HCT116 (cell line): ENCODE measurements around the gene AK5. TPM values are rescaled to one million over a fixed set of nuclear protein-coding genes. Genes with fewer than 3 reads are reported as not detected.

Experiments
- ATAC-seq: fragments of 200-7000 bp; cut with Tn5 transposase; 2 replicates; pipeline ENCODE4 v1.9.1; 2020; ENCODE audit warnings: mild to moderate bottlenecking, moderate library complexity
- BruUV-seq: library from RNA; stranded (reverse); fragments of 400-500 nt; replicated peaks from 2 replicates; lab custom pipeline; 2021; lab: Mats Ljungman, UMichigan
- CTCF ChIA-PET: fragments of 300-600 bp; sonication (Branson Sonifier 250); formaldehyde crosslinking; loops from one replicate; lab custom pipeline; 2021; ENCODE audit warnings: antibody characterized with exemption; lab: Charles Lee
- POLR2A ChIA-PET: fragments of 300-600, 350-600 bp; sonication (Branson Sonifier 250); formaldehyde crosslinking; loops from one replicate; lab custom pipeline; 2021; ENCODE audit warnings: antibody characterized with exemption; lab: Charles Lee
- RAD21 ChIA-PET, 2 experiments: fragments of 300-600 bp; sonication (Branson Sonifier 250); formaldehyde crosslinking; loops; one replicate each; lab custom pipeline; 2023; ENCODE audit warnings: low total read pairs in 2 of 2; ENCODE audit not compliant: uncharacterized antibody in 2 of 2, unreplicated experiment in 2 of 2, low non-redundant PET in 1 of 2; lab: Charles Lee
- DNase-seq: peaks from one replicate; pipeline ENCODE4 v3.0.0-alpha.2; 2010; ENCODE audit warnings: low read depth, low spot score
- H2AFZ ChIP-seq: fragments of 200-600 bp; shearing (Covaris generic), sonication (generic); 2 replicates; pipeline ENCODE4 v1.6.1; 2017; ENCODE audit warnings: low read depth, mixed run types, mixed read lengths, antibody characterized with exemption, low read length; ENCODE audit not compliant: poor library complexity, severe bottlenecking
- H3K27ac ChIP-seq: 2 replicates; pipeline ENCODE4 v1.5.1; 2012; ENCODE audit warnings: low read depth, low read length
- H3K27me3 ChIP-seq: fragments of 200-600 bp; sonication (generic); 2 replicates; pipeline ENCODE4 v1.6.1; 2016; ENCODE audit warnings: mixed run types, low read length, mixed read lengths; ENCODE audit not compliant: insufficient read depth
- H3K36me3 ChIP-seq, 2 experiments: fragments of 200-500 bp in 1 of 2; fragments of 200-600 bp in 1 of 2; sonication (Bioruptor generic) in 1 of 2; sonication (generic) in 1 of 2; 2 replicates each; pipeline versions ENCODE4 v1.5.1 to v1.6.1; 2014 to 2016; ENCODE audit warnings: low read length in 2 of 2, inconsistent platforms in 1 of 2, mixed read lengths in 1 of 2, mixed run types in 1 of 2; ENCODE audit not compliant: insufficient read depth in 2 of 2, control insufficient read depth in 1 of 2
- H3K4me1 ChIP-seq, 2 experiments: fragments of 200-600 bp in 1 of 2; sonication (generic) in 1 of 2; 2 replicates each; pipeline versions ENCODE4 v1.5.1 to v1.6.1; 2012 to 2017; ENCODE audit warnings: low read length in 2 of 2, inconsistent platforms in 1 of 2, mild to moderate bottlenecking in 1 of 2, mixed read lengths in 1 of 2, mixed run types in 1 of 2, moderate library complexity in 1 of 2; ENCODE audit not compliant: insufficient read depth in 2 of 2, control insufficient read depth in 1 of 2
- H3K4me2 ChIP-seq: fragments of 200-600 bp; sonication (generic); 2 replicates; pipeline ENCODE4 v1.6.1; 2017; ENCODE audit warnings: mixed run types, low read length, mixed read lengths
- H3K4me3 ChIP-seq, 2 experiments: fragments of 200-600 bp in 1 of 2; sonication (generic) in 1 of 2; replicated peaks in 1 of 2; 2 replicates each; pipeline ENCODE4 v1.5.1; 2011 to 2016; ENCODE audit warnings: low read length in 2 of 2, control low read depth in 1 of 2, low read depth in 1 of 2, mild to moderate bottlenecking in 1 of 2, mixed read lengths in 1 of 2, mixed run types in 1 of 2
- H3K79me2 ChIP-seq: fragments of 200-600 bp; sonication (generic); 2 replicates; pipeline ENCODE4 v1.6.1; 2017; ENCODE audit warnings: mild to moderate bottlenecking, mixed run types, low read length, moderate library complexity, mixed read lengths; ENCODE audit not compliant: insufficient read depth
- H3K9ac ChIP-seq: fragments of 200-600 bp; sonication (generic); 2 replicates; pipeline ENCODE4 v1.6.1; 2016; ENCODE audit warnings: low read length, mixed read lengths
- H3K9me2 ChIP-seq: fragments of 200-600 bp; sonication (generic), shearing (Covaris generic); 2 replicates; pipeline ENCODE4 v1.6.1; 2017; ENCODE audit warnings: mixed run types, mild to moderate bottlenecking, moderate library complexity; ENCODE audit not compliant: insufficient read depth
- H3K9me3 ChIP-seq, 2 experiments: fragments of 200-500 bp in 1 of 2; fragments of 200-600 bp in 1 of 2; sonication (Bioruptor generic) in 1 of 2; sonication (generic) in 1 of 2; 2 replicates each; pipeline ENCODE4 v1.6.1; 2014 to 2017; ENCODE audit warnings: low read length in 2 of 2, mixed read lengths in 2 of 2, inconsistent platforms in 1 of 2, low read depth in 1 of 2, mild to moderate bottlenecking in 1 of 2, mixed run types in 1 of 2, moderate library complexity in 1 of 2; ENCODE audit not compliant: control insufficient read depth in 1 of 2, insufficient read depth in 1 of 2
- H4K20me1 ChIP-seq: fragments of 200-600 bp; sonication (generic), shearing (Covaris generic); 2 replicates; pipeline ENCODE4 v1.6.1; 2017; ENCODE audit warnings: mixed run types, mild to moderate bottlenecking, moderate library complexity; ENCODE audit not compliant: insufficient read depth
- ATF3 ChIP-seq: IDR thresholded peaks from 2 replicates; pipeline ENCODE4 v1.6.1; 2012
- CEBPB ChIP-seq: IDR thresholded peaks from 2 replicates; pipeline ENCODE4 v1.6.1; 2012; ENCODE audit warnings: low read depth
- EZH2phosphoT487 ChIP-seq: fragments of 200-600 bp; IDR thresholded peaks from 2 replicates; pipeline ENCODE4 v1.6.1; 2018; ENCODE audit warnings: antibody characterized with exemption, borderline replicate concordance
- FOSL1 ChIP-seq: IDR thresholded peaks from 2 replicates; pipeline ENCODE4 v1.6.1; 2012; ENCODE audit warnings: low read depth
- JUND ChIP-seq: IDR thresholded peaks from 2 replicates; pipeline ENCODE4 v1.6.1; 2012
- POLR2A ChIP-seq: IDR thresholded peaks from 2 replicates; pipeline ENCODE4 v1.7.0; 2011; ENCODE audit warnings: borderline replicate concordance; ENCODE audit not compliant: insufficient read depth, insufficient read length; ENCODE audit errors: extremely low read depth
- REST ChIP-seq: IDR thresholded peaks from 2 replicates; pipeline ENCODE4 v1.6.1; 2012; ENCODE audit warnings: low read depth
- SIN3A ChIP-seq: IDR thresholded peaks from 2 replicates; pipeline ENCODE4 v1.6.1; 2012; ENCODE audit warnings: low read depth
- YY1 ChIP-seq: IDR thresholded peaks from 2 replicates; pipeline ENCODE4 v1.6.1; 2011; ENCODE audit warnings: low read length, low read depth, moderate library complexity, mild to moderate bottlenecking; ENCODE audit not compliant: insufficient replicate concordance; ENCODE audit errors: extremely low read depth
- ZBTB33 ChIP-seq: IDR thresholded peaks from 2 replicates; pipeline ENCODE4 v1.6.1; 2011; ENCODE audit warnings: mild to moderate bottlenecking, low read length, moderate library complexity; ENCODE audit not compliant: insufficient replicate concordance; ENCODE audit errors: extremely low read depth
- ZFX ChIP-seq: fragments of 450-650 bp; IDR thresholded peaks from 2 replicates; pipeline ENCODE4 v1.6.1; 2017
- ZNF274 ChIP-seq: fragments of 200-500 bp; sonication (Bioruptor generic); IDR thresholded peaks from 2 replicates; pipeline ENCODE4 v1.6.1; 2014; ENCODE audit warnings: mild to moderate bottlenecking, low read depth, low read length, inconsistent platforms
- intact Hi-C: fragments of 100-400 bp; cut with micrococcal nuclease; formaldehyde crosslinking; loops from 2 replicates; pipeline ENCODE4 v1.10.0; 2022
- total RNA-seq: library from RNA; stranded (reverse); gene quantifications from one replicate; pipeline ENCODE4 v1.2.1, GENCODE V29; 2021; ENCODE audit not compliant: unreplicated experiment

AK5 gene
- total RNA-seq, 1 experiment from 2014 or later = 0.22 TPM

GRCh38 chr1:77539519-77540142 lies 257.8 kb downstream of the AK5 start (continued):
- TF ChIP-seq YY1 (no peak), ATF3 (no peak), SIN3A (no peak)
- TF ChIP-seq, all 23 proteins: peak for 0

- H3K79me2 ChIP-seq = no peaks in the 10 kb centered on the region
- 0 out of 4 replicates have a peak overlapping the region, but pooled peaks of 1 of the 2 experiments have one; percentile 4 for H3K4me3 ChIP-seq
- H2AFZ ChIP-seq = peak overlapping the region; percentile 87
- no peak overlapping the region for H3K9ac ChIP-seq
- ChIA-PET RAD21 (no interaction called here), POLR2A (no interaction called here), CTCF (no interaction called here)
- H4K20me1 ChIP-seq = no peaks in the 10 kb centered on the region
- peak overlapping the region; percentile 46 for H3K4me2 ChIP-seq
- TF ChIP-seq REST (no peak), CEBPB (peak; percentile 30; the same call in 1 of the 2 replicates), FOSL1 (peak; percentile 43; the same call in 1 of the 2 replicates), ZFX (no peak), POLR2A (no peak), YY1 (no peak), ZBTB33 (no peak), ZNF274 (no peak), JUND (peak; percentile 21; the same call in 1 of the 2 replicates), EZH2phosphoT487 (no peak)
- H3K36me3 ChIP-seq = no peaks in the 10 kb centered on the region
- H3K27me3 ChIP-seq = no peaks in the 10 kb centered on the region
- BruUV-seq = no TSS peak
- no peak for DNase-seq
- no peak overlapping the region for H3K27ac ChIP-seq
- H3K4me1 ChIP-seq = peaks cover 30 to 57% of the 10 kb centered on the region in 2 experiments
- intact Hi-C loops = no loop called here
- no peaks in the 10 kb centered on the region for H3K9me3 ChIP-seq
- no peak for ATAC-seq
- H3K9me2 ChIP-seq = no peaks in the 10 kb centered on the region
These were observed 258.8 kb downstream of the AK5 start for GRCh38 chr1:77540501-77541161.
